Suprapubic skin (tissue), 4 donors: ENCODE measurements around the gene BICD1. TPM values are rescaled to one million over a fixed set of nuclear protein-coding genes. Genes with fewer than 3 reads are reported as not detected.

ENCODE experiments used
- DNase-seq, 2 donors: peaks; one replicate each; pipeline ENCODE4 v3.0.0-alpha.2; 2019; ENCODE audit warnings: low spot score in 2 of 2
- H3K27ac ChIP-seq: fragments of 200-600 bp; sonication (generic); one replicate; pipeline ENCODE4 v1.5.1; 2019
- H3K27me3 ChIP-seq: fragments of 200-600 bp; sonication (generic); one replicate; pipeline ENCODE4 v1.5.1; 2019
- H3K36me3 ChIP-seq: fragments of 200-600 bp; sonication (generic); one replicate; pipeline ENCODE4 v1.5.1; 2019
- H3K4me1 ChIP-seq: fragments of 200-600 bp; sonication (generic); one replicate; pipeline ENCODE4 v1.5.1; 2019
- H3K4me3 ChIP-seq: fragments of 200-600 bp; sonication (generic); one replicate; pipeline ENCODE4 v1.5.1; 2019; ENCODE audit warnings: mild to moderate bottlenecking
- H3K9me3 ChIP-seq: fragments of 200-600 bp; sonication (generic); one replicate; pipeline ENCODE4 v1.5.1; 2019
- EP300 ChIP-seq: sonication (generic); formaldehyde crosslinking; IDR thresholded peaks from one replicate; pipeline ENCODE4 v1.6.1; 2017; ENCODE audit warnings: antibody characterized with exemption
- POLR2A ChIP-seq, 2 donors: fragments of 450-650 bp; IDR thresholded peaks; one replicate each; pipeline ENCODE4 v1.6.1; 2017; ENCODE audit warnings: antibody characterized with exemption in 2 of 2, mild to moderate bottlenecking in 2 of 2, moderate library complexity in 2 of 2
- POLR2AphosphoS5 ChIP-seq, 3 donors: sonication (generic); formaldehyde crosslinking; IDR thresholded peaks; one replicate each; pipeline ENCODE4 v1.6.1; 2017; ENCODE audit warnings: antibody characterized with exemption in 3 of 3
- whole genome bisulfite sequencing: methylation state at CpG from one replicate; pipeline ENCODE4 v1.1.5; 2018; 5-methylcytosine and 5-hydroxymethylcytosine counted together
- total RNA-seq, 4 donors: library from RNA; depleted of rRNA; stranded (reverse); fragments of >200 nt; gene quantifications; one replicate each; pipeline ENCODE4 v1.1.0, GENCODE V29; 2016
- TF ChIP-seq, protein P1 (sequence below), 2 donors: fragments of 200-600 bp in 1 of 2; fragments of 450-650 bp in 1 of 2; sonication (generic) in 1 of 2; IDR thresholded peaks; one replicate each; pipeline ENCODE4 v1.5.1; 2016 to 2019; ENCODE audit warnings: antibody characterized with exemption in 2 of 2, mild to moderate bottlenecking in 1 of 2, moderate library complexity in 1 of 2

The BICD1 gene
- total RNA-seq, 4 donors from 2014 or later = 1.5 to 5.4 (median 2.5) TPM

- no peak for DNase-seq
- WGBS = 94% methylated on average over 4 of the region's 4 CpGs
- TF ChIP-seq POLR2A (IDR thresholded peaks at IDR 0.05) (no peak), EP300 (no peak), POLR2AphosphoS5 (IDR thresholded peaks at IDR 0.05) (no peak)
- TF ChIP-seq, protein P1, sequence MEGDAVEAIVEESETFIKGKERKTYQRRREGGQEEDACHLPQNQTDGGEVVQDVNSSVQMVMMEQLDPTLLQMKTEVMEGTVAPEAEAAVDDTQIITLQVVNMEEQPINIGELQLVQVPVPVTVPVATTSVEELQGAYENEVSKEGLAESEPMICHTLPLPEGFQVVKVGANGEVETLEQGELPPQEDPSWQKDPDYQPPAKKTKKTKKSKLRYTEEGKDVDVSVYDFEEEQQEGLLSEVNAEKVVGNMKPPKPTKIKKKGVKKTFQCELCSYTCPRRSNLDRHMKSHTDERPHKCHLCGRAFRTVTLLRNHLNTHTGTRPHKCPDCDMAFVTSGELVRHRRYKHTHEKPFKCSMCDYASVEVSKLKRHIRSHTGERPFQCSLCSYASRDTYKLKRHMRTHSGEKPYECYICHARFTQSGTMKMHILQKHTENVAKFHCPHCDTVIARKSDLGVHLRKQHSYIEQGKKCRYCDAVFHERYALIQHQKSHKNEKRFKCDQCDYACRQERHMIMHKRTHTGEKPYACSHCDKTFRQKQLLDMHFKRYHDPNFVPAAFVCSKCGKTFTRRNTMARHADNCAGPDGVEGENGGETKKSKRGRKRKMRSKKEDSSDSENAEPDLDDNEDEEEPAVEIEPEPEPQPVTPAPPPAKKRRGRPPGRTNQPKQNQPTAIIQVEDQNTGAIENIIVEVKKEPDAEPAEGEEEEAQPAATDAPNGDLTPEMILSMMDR (IDR thresholded peaks at IDR 0.05) = no peak
- Histone ChIP-seq H3K27me3 (no peaks in the 10 kb centered on the region), H3K36me3 (no peaks in the 10 kb centered on the region), H3K4me1 (no peaks in the 10 kb centered on the region), H3K4me3 (no peak overlapping the region), H3K9me3 (no peaks in the 10 kb centered on the region), H3K27ac (no peak overlapping the region)
These were observed 41.7 kb downstream of the BICD1 start for GRCh38 chr12:32148372-32148771.

DNA sequence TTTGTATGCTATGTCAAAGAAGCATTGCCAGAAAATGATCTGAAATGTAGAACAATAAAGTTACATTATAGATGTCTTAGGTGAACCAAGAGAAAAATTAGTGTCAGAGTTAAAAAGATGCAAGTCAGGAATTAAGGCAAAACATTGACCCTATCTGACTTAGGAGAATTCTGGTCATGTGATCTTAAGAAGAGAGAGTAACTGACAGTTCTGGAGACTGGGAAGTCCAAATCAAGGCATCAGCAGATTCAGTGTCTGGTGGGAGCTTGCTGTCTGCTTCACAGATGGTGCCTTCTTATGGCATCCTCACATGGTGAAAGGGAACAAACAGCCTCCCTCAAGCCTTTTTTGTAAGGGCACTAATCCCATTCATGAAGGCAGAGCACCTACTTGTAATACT lies 42.8 kb downstream of the BICD1 start:
- H3K9me3 ChIP-seq = no peaks in the 10 kb centered on the region
- H3K27ac ChIP-seq = no peak overlapping the region
- no peaks in the 10 kb centered on the region for H3K36me3 ChIP-seq
- no peaks in the 10 kb centered on the region for H3K4me1 ChIP-seq
- no peak for DNase-seq
- H3K27me3 ChIP-seq = no peaks in the 10 kb centered on the region
- H3K4me3 ChIP-seq = no peak overlapping the region
- TF ChIP-seq POLR2A (IDR thresholded peaks at IDR 0.05) = no peak
- TF ChIP-seq POLR2AphosphoS5 (IDR thresholded peaks at IDR 0.05) = no peak
- no peak for TF ChIP-seq EP300
- TF ChIP-seq, protein P1 (IDR thresholded peaks at IDR 0.05) = no peak

DNA sequence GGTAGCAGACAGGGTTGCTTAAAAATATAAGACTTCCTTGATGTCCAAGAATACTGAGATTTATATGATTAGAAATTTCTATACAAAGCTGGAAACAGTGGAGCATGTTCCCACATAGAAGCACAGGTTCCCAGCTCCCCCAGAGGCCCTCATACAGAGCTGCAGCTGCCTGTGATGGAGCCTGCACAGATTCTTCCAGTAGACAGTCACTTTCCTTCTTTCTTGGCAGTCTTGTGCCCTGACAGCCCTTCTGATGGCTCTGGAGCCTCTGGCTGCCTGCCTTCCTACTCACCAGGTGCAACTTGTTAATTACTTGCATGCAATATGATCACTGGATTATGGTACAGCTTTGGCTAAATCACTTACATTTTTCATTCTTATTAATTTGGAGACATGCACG lies 44.4 kb downstream of the BICD1 start:
- no peak for DNase-seq
- no peaks in the 10 kb centered on the region for H3K9me3 ChIP-seq
- TF ChIP-seq, protein P1 (IDR thresholded peaks at IDR 0.05) = no peak
- TF ChIP-seq EP300 (no peak), POLR2AphosphoS5 (IDR thresholded peaks at IDR 0.05) (no peak), POLR2A (IDR thresholded peaks at IDR 0.05) (no peak)

DNA sequence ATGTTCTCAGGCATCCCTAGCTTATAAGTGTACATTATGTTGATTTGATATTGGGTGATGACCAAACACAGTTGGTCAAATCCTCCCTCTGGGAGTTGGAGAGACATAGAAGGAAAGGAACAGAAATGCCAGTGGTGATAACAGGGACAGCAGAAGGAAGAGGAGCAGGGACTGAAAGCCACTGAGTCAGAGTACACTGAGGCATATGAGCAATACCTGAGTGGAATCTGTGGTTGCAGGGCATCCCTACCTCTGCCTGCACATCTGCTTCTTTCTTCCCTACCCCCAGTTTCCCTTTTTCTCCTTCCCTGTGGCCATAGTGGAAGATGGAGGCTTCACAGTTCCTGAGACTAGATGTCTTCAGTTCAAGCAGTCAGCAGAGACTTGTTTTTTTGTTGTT lies 44.9 kb downstream of the BICD1 start:
- DNase-seq = no peak
- Histone ChIP-seq H3K36me3 (no peaks in the 10 kb centered on the region), H3K27me3 (no peaks in the 10 kb centered on the region), H3K4me3 (no peak overlapping the region), H3K9me3 (no peaks in the 10 kb centered on the region), H3K27ac (no peak overlapping the region), H3K4me1 (no peaks in the 10 kb centered on the region)
- TF ChIP-seq, protein P1 (IDR thresholded peaks at IDR 0.05) = no peak
- TF ChIP-seq EP300 (no peak), POLR2AphosphoS5 (IDR thresholded peaks at IDR 0.05) (no peak), POLR2A (IDR thresholded peaks at IDR 0.05) (no peak)

More for the DNA sequence above, 44.4 kb downstream of the BICD1 start:
- 60% methylated on average over 1 of the region's 1 CpG for WGBS
- Histone ChIP-seq H3K27ac (no peak overlapping the region), H3K36me3 (no peaks in the 10 kb centered on the region), H3K4me1 (no peaks in the 10 kb centered on the region), H3K27me3 (no peaks in the 10 kb centered on the region), H3K4me3 (no peak overlapping the region)

DNA sequence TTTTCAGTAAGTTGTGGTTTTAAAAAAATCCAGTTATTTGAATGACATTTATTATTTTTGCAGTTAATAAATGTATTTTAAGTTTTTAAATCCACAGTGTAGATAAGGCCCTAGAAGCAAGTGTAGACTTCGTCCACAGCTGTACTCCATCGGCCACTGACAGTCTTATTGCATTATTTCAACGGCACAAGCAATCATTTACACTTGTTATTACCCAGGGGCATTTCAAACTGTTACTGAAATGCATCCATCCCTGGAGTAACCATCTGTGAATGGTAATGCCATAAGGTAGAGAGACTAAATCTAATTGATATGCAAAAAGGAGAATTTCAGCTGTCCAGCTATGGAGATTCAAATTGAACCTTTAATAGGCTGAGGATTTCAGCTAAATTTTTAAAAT lies 48.4 kb downstream of the BICD1 start:
- 67% methylated on average over 3 of the region's 3 CpGs for WGBS
- no peak overlapping the region for H3K27ac ChIP-seq
- H3K4me1 ChIP-seq = no peaks in the 10 kb centered on the region
- no peak for DNase-seq
- H3K9me3 ChIP-seq = no peaks in the 10 kb centered on the region
- no peak for TF ChIP-seq EP300
- no peaks in the 10 kb centered on the region for H3K36me3 ChIP-seq
- no peaks in the 10 kb centered on the region for H3K27me3 ChIP-seq
- H3K4me3 ChIP-seq = no peak overlapping the region

GRCh38 chr12:32155961-32156529 lies 49.4 kb downstream of the BICD1 start:
- Histone ChIP-seq H3K27me3 (no peaks in the 10 kb centered on the region), H3K36me3 (no peaks in the 10 kb centered on the region), H3K9me3 (no peaks in the 10 kb centered on the region), H3K27ac (no peak overlapping the region), H3K4me3 (no peak overlapping the region), H3K4me1 (no peaks in the 10 kb centered on the region)
- no peak for TF ChIP-seq POLR2A (IDR thresholded peaks at IDR 0.05)
- 46% methylated on average over 4 of the region's 4 CpGs for WGBS
- DNase-seq = no peak
